HepG2 (cell line): Measurements from ENCODE around the gene OPRL1. TPM values are rescaled to one million over a fixed set of nuclear protein-coding genes. Genes with fewer than 3 reads are reported as not detected.

Source experiments
- ATAC-seq: fragments of 200-7000 bp; cut with Tn5 transposase; 3 replicates; pipeline ENCODE4 v1.9.1; 2020; ENCODE audit warnings: mild to moderate bottlenecking, moderate library complexity
- BruUV-seq: library from RNA; stranded (reverse); fragments of 400-500 nt; replicated peaks from 2 replicates; lab custom pipeline; 2021; lab: Mats Ljungman, UMichigan
- CTCF ChIA-PET: fragments of 300-600 bp; formaldehyde crosslinking; extraction: SDS; loops from one replicate; lab custom pipeline; 2021; ENCODE audit warnings: low total read pairs, inconsistent platforms, low intra/inter-chr PET ratio; lab: Yijun Ruan, JAX
- POLR2A ChIA-PET: fragments of 350-600 bp; sonication (Branson Sonifier 250); formaldehyde crosslinking; loops from one replicate; lab custom pipeline; 2020; ENCODE audit warnings: antibody characterized with exemption, inconsistent platforms; lab: Yijun Ruan, JAX
- DNase-seq: peaks from one replicate; pipeline ENCODE4 v3.0.0-alpha.2; 2015; ENCODE audit warnings: low spot score
- FAIRE-seq: peaks from 3 replicates; lab custom pipeline; 2011; peaks lifted over from hg19 to GRCh38; lab: Jason Lieb, UNC
- H2AFZ ChIP-seq: one replicate; pipeline ENCODE4 v1.6.1; 2011; ENCODE audit warnings: low read length, inconsistent platforms
- H3K27ac ChIP-seq: fragments of 300-600 bp; 3 replicates; pipeline ENCODE4 v1.8.0; 2011; ENCODE audit warnings: mixed run types, mild to moderate bottlenecking, mixed read lengths, low read length, inconsistent platforms; ENCODE audit not compliant: insufficient read depth; ENCODE audit errors: extremely low read length
- H3K27me3 ChIP-seq, 2 experiments: fragments of 200-600 bp in 1 of 2; 2 replicates in 1 of 2; 3 replicates in 1 of 2; pipeline versions ENCODE4 v1.6.0 to v1.8.0; 2011; ENCODE audit warnings: low read length in 2 of 2, mild to moderate bottlenecking in 2 of 2, moderate library complexity in 2 of 2, inconsistent platforms in 1 of 2; ENCODE audit not compliant: insufficient read depth in 2 of 2, control insufficient read depth in 1 of 2
- H3K36me3 ChIP-seq, 2 experiments: fragments of 200-600 bp in 1 of 2; replicated peaks in 1 of 2; 2 replicates in 1 of 2; 3 replicates in 1 of 2; pipeline versions ENCODE4 v1.5.1 to v1.8.0; 2011; ENCODE audit warnings: low read length in 2 of 2, inconsistent platforms in 1 of 2; ENCODE audit not compliant: insufficient read depth in 2 of 2, control insufficient read depth in 1 of 2
- H3K4me1 ChIP-seq: 2 replicates; pipeline ENCODE4 v1.5.1; 2012; ENCODE audit warnings: low read length, inconsistent platforms; ENCODE audit not compliant: insufficient read depth
- H3K4me2 ChIP-seq: 2 replicates; pipeline ENCODE4 v1.6.0; 2011; ENCODE audit warnings: low read depth, low read length, inconsistent platforms
- H3K4me3 ChIP-seq, 3 experiments: fragments of 200-600 bp in 1 of 3; sonication (generic), shearing (Covaris generic) in 1 of 3; replicated peaks in 1 of 3; 2 replicates each; pipeline ENCODE4 v1.5.1; 2011 to 2016; ENCODE audit warnings: low read length in 3 of 3, inconsistent platforms in 2 of 3, low read depth in 2 of 3, mild to moderate bottlenecking in 2 of 3, control low read depth in 1 of 3, mixed read lengths in 1 of 3; ENCODE audit not compliant: insufficient read depth in 1 of 3
- H3K79me2 ChIP-seq: one replicate; pipeline ENCODE4 v1.6.1; 2011; ENCODE audit warnings: low read length, inconsistent platforms; ENCODE audit not compliant: insufficient read depth
- H3K9ac ChIP-seq: 2 replicates; pipeline ENCODE4 v1.6.0; 2011; ENCODE audit warnings: mild to moderate bottlenecking, low read depth, low read length, inconsistent platforms; ENCODE audit not compliant: insufficient read depth
- H3K9me3 ChIP-seq: 2 replicates; pipeline ENCODE4 v1.5.1; 2012; ENCODE audit warnings: mild to moderate bottlenecking, low read length
- H4K20me1 ChIP-seq: 2 replicates; pipeline ENCODE4 v1.6.0; 2011; ENCODE audit warnings: inconsistent platforms, mild to moderate bottlenecking, low read length, moderate library complexity; ENCODE audit not compliant: insufficient read depth
- CENPT ChIP-seq: sonication (generic); formaldehyde crosslinking; IDR thresholded peaks from 2 replicates; pipeline ENCODE4 v1.8.0; 2022; ENCODE audit warnings: low read depth, mild to moderate bottlenecking, moderate library complexity, missing genetic modification reagents
- PHF5A ChIP-seq: IDR thresholded peaks from one replicate; pipeline ENCODE4 v1.6.1; 2018; ENCODE audit warnings: low read depth, missing genetic modification reagents; ENCODE audit not compliant: unreplicated experiment
- ZFP36 ChIP-seq: fragments of 150-350 bp; IDR thresholded peaks from 2 replicates; pipeline ENCODE4 v1.6.1; 2018; ENCODE audit warnings: borderline replicate concordance, low read length, low read depth; ENCODE audit not compliant: partially characterized antibody
- ZMYM2 ChIP-seq: sonication (generic); formaldehyde crosslinking; IDR thresholded peaks from 2 replicates; pipeline ENCODE4 v1.8.0; 2022; ENCODE audit warnings: mild to moderate bottlenecking, missing genetic modification reagents
- ZNF207 ChIP-seq: fragments of 450-650 bp; IDR thresholded peaks from 2 replicates; pipeline ENCODE4 v1.6.1; 2016; ENCODE audit warnings: antibody characterized with exemption, borderline replicate concordance
- ZNF260 ChIP-seq: sonication (generic); formaldehyde crosslinking; IDR thresholded peaks from 2 replicates; pipeline ENCODE4 v1.4.0; 2020; ENCODE audit warnings: missing genetic modification reagents, low read depth, mild to moderate bottlenecking, borderline replicate concordance
- ZNF292 ChIP-seq: sonication (generic); formaldehyde crosslinking; IDR thresholded peaks from 2 replicates; pipeline ENCODE4 v1.8.1; 2022; ENCODE audit warnings: mild to moderate bottlenecking, low read depth, missing genetic modification reagents, borderline replicate concordance
- ZNF552 ChIP-seq: sonication (generic); formaldehyde crosslinking; IDR thresholded peaks from 2 replicates; pipeline ENCODE4 v1.9.0; 2022; ENCODE audit warnings: missing genetic modification reagents, mild to moderate bottlenecking, borderline replicate concordance
- WGBS: methylation state at CpG from one replicate; pipeline ENCODE4 v1.1.6; 2017; ENCODE audit warnings: low lambda C conversion rate; 5-methylcytosine and 5-hydroxymethylcytosine counted together
- in situ Hi-C: cut with HindIII; loops from 2 replicates; pipeline ENCODE4 v1.10.0; 2017; ENCODE audit warnings: low pct_unique_long_range_greater_than_20kb; ENCODE audit not compliant: extremely low pct_ligation_motif_present
- intact Hi-C: fragments of 100-400 bp; cut with micrococcal nuclease; formaldehyde crosslinking; loops from one replicate; pipeline ENCODE4 v1.10.0; 2022; ENCODE audit not compliant: unreplicated experiment
- polyA plus RNA-seq, 8 experiments: library from polyadenylated mRNA; depleted of rRNA in 3 of 8; stranded (reverse) in 7 of 8; unstranded in 1 of 8; fragments of >200 nt; fragmentation: Illumina TruSeq in 4 of 8; extraction: Trizol in 4 of 8; gene quantifications; 2 replicates each; pipeline versions ENCODE4 v1.2.1 to v1.2.3, GENCODE V29; 2011 to 2016; ENCODE audit warnings: low read depth in 4 of 8, missing spikeins in 1 of 8, mixed read lengths in 1 of 8; ENCODE audit not compliant: insufficient read depth in 1 of 8
- total RNA-seq, 5 experiments: library from RNA; depleted of rRNA; stranded (reverse); fragments of >200 nt; fragmentation: Illumina TruSeq; extraction: Trizol; gene quantifications; 2 replicates each; pipeline ENCODE4 v1.2.3, GENCODE V29; 2016; ENCODE audit warnings: low read depth in 1 of 5
- TF ChIP-seq, protein P1 (sequence below): sonication (generic); formaldehyde crosslinking; IDR thresholded peaks from 2 replicates; pipeline ENCODE4 v1.8.1; 2023; ENCODE audit warnings: missing genetic modification reagents, mild to moderate bottlenecking, borderline replicate concordance
- TF ChIP-seq, protein P2 (sequence below): sonication (generic); formaldehyde crosslinking; IDR thresholded peaks from 2 replicates; pipeline ENCODE4 v1.4.0; 2020; ENCODE audit warnings: low read depth, mild to moderate bottlenecking, missing genetic modification reagents

Gene OPRL1
- total and polyA plus RNA-seq, 2 of the 13 experiments (the other 11 are each of a cell fraction or from before 2014, with no cell fraction given), result 0.35 to 0.71 TPM

DNA sequence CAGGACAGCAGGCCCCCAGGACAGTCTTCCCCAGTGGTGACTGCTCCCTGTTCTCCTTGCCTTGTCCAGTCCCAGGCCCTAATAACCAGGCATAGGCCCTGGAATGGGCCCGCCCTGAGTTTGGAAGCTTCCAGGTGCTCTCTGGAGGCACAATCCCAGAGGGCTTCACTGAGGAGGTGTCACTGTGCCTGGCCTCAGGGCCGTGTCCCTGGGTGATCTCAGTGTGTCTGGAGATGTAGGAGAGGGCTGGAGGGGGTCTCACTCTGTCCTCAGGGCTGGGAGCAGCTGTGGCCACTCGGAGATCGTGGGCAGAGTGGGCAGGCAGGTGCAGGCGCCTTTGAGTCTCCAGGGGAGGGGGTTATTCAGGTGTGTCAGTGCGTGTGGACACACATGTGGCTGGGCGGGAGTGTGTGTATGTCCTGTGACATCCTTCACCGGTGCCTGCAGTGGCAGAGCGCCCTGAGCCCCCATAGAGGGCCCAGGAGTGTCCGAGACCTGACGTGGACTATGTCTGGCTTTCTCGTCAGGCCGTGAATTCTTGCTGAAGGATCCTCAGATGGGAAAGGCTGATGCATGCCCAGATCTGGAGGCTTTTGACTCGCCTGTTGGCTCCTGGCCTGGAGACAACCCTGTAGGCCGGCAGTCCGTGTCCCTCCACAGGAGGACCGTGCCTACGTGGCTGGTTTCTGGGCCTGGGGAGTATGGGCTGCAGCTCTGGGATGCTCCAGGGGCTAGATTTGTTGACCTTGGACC is 33.0 kb downstream of the OPRL1 start (continued):
- TF ChIP-seq ZNF292 (CRISPR knock-in tag), result 0 out of 2 replicates have a peak, but pooled peaks have one; percentile 20
- TF ChIP-seq, protein P1, sequence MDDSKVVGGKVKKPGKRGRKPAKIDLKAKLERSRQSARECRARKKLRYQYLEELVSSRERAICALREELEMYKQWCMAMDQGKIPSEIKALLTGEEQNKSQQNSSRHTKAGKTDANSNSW, result no peak
- TF ChIP-seq ZFP36, result peak; percentile 70
- TF ChIP-seq CENPT (CRISPR knock-in tag), result no peak
- no peak for TF ChIP-seq ZNF207

DNA sequence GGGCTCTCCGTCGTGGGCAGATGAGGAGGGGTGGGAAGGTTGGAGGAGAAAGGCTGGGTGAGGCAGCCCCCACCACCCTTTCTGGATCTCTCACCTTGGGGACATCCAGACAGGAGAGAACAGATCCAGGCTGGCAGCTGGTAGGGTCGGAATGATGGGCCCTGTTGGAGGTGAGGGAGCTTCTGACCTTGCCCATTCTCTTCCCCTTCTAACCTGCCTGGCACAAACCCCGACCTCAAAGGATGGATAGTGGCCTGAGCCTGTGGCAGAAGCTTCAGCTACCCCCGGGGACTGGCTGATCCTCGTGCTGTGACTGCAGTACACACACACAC is 33.5 kb downstream of the OPRL1 start:
- no TSS peak for BruUV-seq
- no peak for FAIRE-seq
- H3K27me3 ChIP-seq, result peaks cover 32 to 69% of the 10 kb centered on the region in 2 experiments
- H3K36me3 ChIP-seq, result no peaks in the 10 kb centered on the region
- H3K4me3 ChIP-seq, result no peak overlapping the region
- DNase-seq, result no peak
- no peak overlapping the region for H3K9ac ChIP-seq
- H3K9me3 ChIP-seq, result no peaks in the 10 kb centered on the region
- peaks cover 21% of the 10 kb centered on the region for H3K4me1 ChIP-seq
- POLR2A ChIA-PET, result no interaction called here
- CTCF ChIA-PET, result no interaction called here
- TF ChIP-seq, protein P2, sequence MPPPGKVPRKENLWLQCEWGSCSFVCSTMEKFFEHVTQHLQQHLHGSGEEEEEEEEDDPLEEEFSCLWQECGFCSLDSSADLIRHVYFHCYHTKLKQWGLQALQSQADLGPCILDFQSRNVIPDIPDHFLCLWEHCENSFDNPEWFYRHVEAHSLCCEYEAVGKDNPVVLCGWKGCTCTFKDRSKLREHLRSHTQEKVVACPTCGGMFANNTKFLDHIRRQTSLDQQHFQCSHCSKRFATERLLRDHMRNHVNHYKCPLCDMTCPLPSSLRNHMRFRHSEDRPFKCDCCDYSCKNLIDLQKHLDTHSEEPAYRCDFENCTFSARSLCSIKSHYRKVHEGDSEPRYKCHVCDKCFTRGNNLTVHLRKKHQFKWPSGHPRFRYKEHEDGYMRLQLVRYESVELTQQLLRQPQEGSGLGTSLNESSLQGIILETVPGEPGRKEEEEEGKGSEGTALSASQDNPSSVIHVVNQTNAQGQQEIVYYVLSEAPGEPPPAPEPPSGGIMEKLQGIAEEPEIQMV (CRISPR knock-in tag), result no peak
- TF ChIP-seq ZNF260 (CRISPR knock-in tag) (no peak), PHF5A (CRISPR knock-in tag) (no peak), ZNF552 (CRISPR knock-in tag) (no peak), ZNF292 (CRISPR knock-in tag) (no peak), ZMYM2 (CRISPR knock-in tag) (no peak)
- intact Hi-C loops (no loop called here), in situ Hi-C loops (no loop called here)
- peaks cover 5% of the 10 kb centered on the region; the same call in 1 of the 2 replicates for H4K20me1 ChIP-seq
- H3K4me2 ChIP-seq, result no peak overlapping the region
- ATAC-seq, result no peak
- no peak overlapping the region for H3K27ac ChIP-seq
- H3K79me2 ChIP-seq, result no peaks in the 10 kb centered on the region
- WGBS, result 6% methylated on average over 6 of the region's 6 CpGs
- H2AFZ ChIP-seq, result no peak overlapping the region
